NCI-H446 treated with DMSO at 0.1 percent for 48 hours (cell line): Measurements from ENCODE around the gene OLIG1.

Source experiments
- DNase-seq: peaks from one replicate; lab custom pipeline; 2025; lab: John Stamatoyannopoulos, UW

Gene OLIG1

GRCh38 chr21:33101300-33101911, 31.5 kb downstream of the OLIG1 start:
- DNase-seq: no peak

- DNase-seq: no peak
Observed at GRCh38 chr21:33105088-33105487, 35.1 kb downstream of the OLIG1 start.

GRCh38 chr21:33108228-33108627, 38.3 kb downstream of the OLIG1 start:
- DNase-seq: no peak

GRCh38 chr21:33109574-33110339, 39.8 kb downstream of the OLIG1 start:
- no peak for DNase-seq

GRCh38 chr21:33110340-33110715, 40.4 kb downstream of the OLIG1 start:
- no peak for DNase-seq

- no peak for DNase-seq
Observed at GRCh38 chr21:33111577-33111976, 41.6 kb downstream of the OLIG1 start.

GRCh38 chr21:33112151-33112550, 42.2 kb downstream of the OLIG1 start:
- DNase-seq: no peak

GRCh38 chr21:33112681-33113080, 42.7 kb downstream of the OLIG1 start:
- no peak for DNase-seq

GRCh38 chr21:33113131-33113530, 43.2 kb downstream of the OLIG1 start:
- no peak for DNase-seq

- DNase-seq: no peak
Observed at GRCh38 chr21:33114276-33114675, 44.3 kb downstream of the OLIG1 start.

GRCh38 chr21:33115631-33116510, 45.9 kb downstream of the OLIG1 start:
- peak; percentile 9 for DNase-seq

GRCh38 chr21:33116676-33117075, 46.7 kb downstream of the OLIG1 start:
- no peak for DNase-seq

- no peak for DNase-seq
Observed at GRCh38 chr21:33117101-33117888, 47.4 kb downstream of the OLIG1 start.
